ENCODE measurements around the gene PCNX4. TPM values are rescaled to one million over a fixed set of nuclear protein-coding genes. Genes with fewer than 3 reads are reported as not detected.

PCNX4 gene
- total RNA-seq, 4 donors from 2014 or later = 63.5 to 139 (median 85.4) TPM

DNA sequence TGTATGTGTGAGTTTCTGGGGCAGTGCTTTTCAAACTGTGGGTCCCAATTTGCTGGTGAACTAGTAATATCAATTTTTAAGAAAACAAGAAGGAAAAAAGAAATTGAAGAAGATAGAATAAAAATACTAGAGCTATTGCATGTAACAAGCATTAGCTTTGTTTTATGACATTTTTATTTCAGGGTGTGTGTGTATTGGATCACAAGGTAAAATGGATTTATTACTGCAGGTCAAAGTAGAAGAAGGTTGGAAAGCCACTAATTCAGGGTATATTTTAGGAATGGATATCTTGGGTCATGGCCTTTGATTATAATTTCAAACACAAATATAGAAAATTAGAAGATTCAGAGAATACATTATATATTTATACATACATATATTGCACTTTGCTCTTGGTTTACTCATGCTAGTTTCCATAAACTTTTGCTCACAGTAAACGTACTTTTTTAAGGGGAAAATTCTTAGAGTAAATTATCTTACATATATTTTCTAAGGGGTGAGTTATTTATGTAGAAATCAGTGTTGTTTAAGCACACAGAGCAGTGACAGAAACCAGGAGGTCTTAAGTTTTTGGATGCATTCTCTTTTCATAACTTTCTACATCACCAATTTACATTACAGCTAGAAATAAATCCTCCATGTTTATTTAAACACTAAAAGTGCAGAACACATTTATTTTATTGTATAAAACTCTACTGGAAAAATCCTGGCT lies 122.8 kb downstream of the PCNX4 start:
- DNase-seq = no peak
- 56 to 59% methylated on average over 1 of the region's 1 CpG for WGBS, 2 donors
- Histone ChIP-seq H3K4me3 (replicated peaks in 1 of 3) (no peak overlapping the region), H3K27me3 (no peaks in the 10 kb centered on the region), H3K27ac (no peak overlapping the region), H3K36me3 (no peaks in the 10 kb centered on the region), H3K9me3 (no peaks in the 10 kb centered on the region), H3K4me1 (no peaks in the 10 kb centered on the region)
- TF ChIP-seq, protein P1, sequence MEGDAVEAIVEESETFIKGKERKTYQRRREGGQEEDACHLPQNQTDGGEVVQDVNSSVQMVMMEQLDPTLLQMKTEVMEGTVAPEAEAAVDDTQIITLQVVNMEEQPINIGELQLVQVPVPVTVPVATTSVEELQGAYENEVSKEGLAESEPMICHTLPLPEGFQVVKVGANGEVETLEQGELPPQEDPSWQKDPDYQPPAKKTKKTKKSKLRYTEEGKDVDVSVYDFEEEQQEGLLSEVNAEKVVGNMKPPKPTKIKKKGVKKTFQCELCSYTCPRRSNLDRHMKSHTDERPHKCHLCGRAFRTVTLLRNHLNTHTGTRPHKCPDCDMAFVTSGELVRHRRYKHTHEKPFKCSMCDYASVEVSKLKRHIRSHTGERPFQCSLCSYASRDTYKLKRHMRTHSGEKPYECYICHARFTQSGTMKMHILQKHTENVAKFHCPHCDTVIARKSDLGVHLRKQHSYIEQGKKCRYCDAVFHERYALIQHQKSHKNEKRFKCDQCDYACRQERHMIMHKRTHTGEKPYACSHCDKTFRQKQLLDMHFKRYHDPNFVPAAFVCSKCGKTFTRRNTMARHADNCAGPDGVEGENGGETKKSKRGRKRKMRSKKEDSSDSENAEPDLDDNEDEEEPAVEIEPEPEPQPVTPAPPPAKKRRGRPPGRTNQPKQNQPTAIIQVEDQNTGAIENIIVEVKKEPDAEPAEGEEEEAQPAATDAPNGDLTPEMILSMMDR (IDR thresholded peaks at IDR 0.05) = no peak
- no peak for TF ChIP-seq POLR2A (IDR thresholded peaks at IDR 0.05)
- intact Hi-C loops (cut with DNase I) = no loop called here

DNA sequence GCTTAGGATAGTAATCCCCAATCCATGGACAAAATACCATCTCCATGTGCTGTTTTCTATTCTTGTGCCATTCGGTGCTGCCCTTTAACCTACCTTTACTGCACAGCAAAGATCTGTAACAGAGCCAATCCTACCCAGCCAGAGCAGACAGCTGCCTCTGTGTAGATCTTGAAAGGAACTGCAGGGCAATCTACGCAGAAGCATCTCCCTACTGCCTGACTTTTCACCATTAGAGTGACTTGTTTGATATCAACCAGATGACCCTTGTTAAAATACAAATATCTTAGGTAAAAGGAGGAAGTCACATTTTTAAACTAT lies 123.4 kb downstream of the PCNX4 start:
- no peaks in the 10 kb centered on the region for H3K9me3 ChIP-seq

DNA sequence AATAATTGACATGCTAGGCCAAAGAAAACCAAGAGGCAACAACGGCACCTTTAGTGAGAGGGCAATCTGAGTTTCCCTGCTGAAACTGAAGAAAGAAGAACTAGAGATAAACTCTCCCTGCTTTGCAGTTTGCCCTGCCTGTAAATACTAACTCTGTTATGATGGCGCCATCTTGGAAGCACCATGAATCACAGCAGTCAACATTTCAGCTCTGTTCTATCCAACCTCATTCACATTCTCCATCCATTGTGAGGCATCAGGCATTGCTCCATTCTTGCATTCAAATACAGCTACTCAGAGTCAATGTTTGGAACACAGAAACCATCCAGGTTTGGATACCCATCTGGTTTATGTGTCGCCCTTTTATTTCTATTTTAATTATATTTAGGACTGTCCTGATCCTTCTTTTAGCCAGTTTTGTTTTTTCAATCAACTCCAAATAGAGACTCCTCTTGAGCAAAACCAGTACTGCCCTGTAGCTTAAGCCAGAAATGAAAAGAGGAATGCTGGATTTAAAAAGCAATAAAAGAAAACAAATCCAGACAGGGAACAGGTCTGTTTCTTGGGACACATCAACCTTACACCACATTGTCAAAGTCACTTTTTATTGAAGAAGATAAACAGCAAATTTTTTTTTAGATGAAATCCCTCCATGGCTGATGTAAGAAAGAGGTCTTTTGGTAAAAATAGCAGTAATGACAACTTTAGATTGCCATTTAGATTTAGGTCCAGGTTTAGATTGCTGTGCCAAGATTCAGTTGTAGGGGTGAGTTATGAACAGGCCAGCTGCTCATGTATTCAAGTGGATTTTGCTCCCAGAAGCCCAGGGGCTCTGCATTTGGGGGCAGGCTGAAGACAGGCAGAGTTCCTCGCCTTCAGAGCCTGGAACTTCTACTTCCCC lies 124.0 kb downstream of the PCNX4 start:
- TF ChIP-seq, protein P1 (IDR thresholded peaks at IDR 0.05) = no peak
- TF ChIP-seq POLR2A (IDR thresholded peaks at IDR 0.05) = no peak
- intact Hi-C loops (cut with DNase I) = no loop called here
- WGBS, 2 donors = 89% methylated on average over 4 of the region's 4 CpGs
- H3K27ac ChIP-seq = no peak overlapping the region
- H3K4me1 ChIP-seq = no peaks in the 10 kb centered on the region
- H3K4me3 ChIP-seq (replicated peaks in 1 of 3) = no peak overlapping the region
- no peaks in the 10 kb centered on the region for H3K27me3 ChIP-seq
- no peaks in the 10 kb centered on the region for H3K9me3 ChIP-seq
- no peaks in the 10 kb centered on the region for H3K36me3 ChIP-seq
- no peak for DNase-seq

More for the DNA sequence above, 123.4 kb downstream of the PCNX4 start:
- no peaks in the 10 kb centered on the region for H3K4me1 ChIP-seq
- no peak overlapping the region for H3K4me3 ChIP-seq (replicated peaks in 1 of 3)
- intact Hi-C loops (cut with DNase I) = no loop called here
- no peak overlapping the region for H3K27ac ChIP-seq
- H3K36me3 ChIP-seq = no peaks in the 10 kb centered on the region
- TF ChIP-seq, protein P1 (IDR thresholded peaks at IDR 0.05) = no peak
- TF ChIP-seq POLR2A (IDR thresholded peaks at IDR 0.05) = no peak
- H3K27me3 ChIP-seq = no peaks in the 10 kb centered on the region
- DNase-seq = no peak
- WGBS, 2 donors = 85 to 87% methylated on average over 2 of the region's 2 CpGs

DNA sequence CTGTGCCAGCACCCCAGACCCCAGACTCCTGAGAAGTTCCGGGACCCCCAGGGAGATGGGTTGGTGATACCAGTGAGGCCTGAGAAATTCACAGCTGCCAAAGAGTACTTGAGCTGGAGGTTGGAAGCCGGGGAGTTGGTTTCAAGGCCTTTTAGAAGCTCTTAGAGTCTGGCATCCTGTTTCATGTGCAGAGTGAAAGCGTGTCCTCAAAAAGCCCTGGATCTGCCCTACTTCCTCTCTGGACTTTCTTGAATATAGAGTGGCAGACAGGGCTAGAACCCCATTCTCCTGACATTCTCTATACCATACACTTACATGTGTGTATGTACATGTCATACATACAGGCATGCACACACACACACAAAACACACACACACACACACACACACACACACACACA lies 126.0 kb downstream of the PCNX4 start:
- intact Hi-C loops (cut with DNase I) = no loop called here
- Histone ChIP-seq H3K36me3 (no peaks in the 10 kb centered on the region), H3K4me3 (replicated peaks in 1 of 3) (no peak overlapping the region), H3K9me3 (no peaks in the 10 kb centered on the region), H3K27me3 (no peaks in the 10 kb centered on the region), H3K4me1 (no peaks in the 10 kb centered on the region), H3K27ac (no peak overlapping the region)
- 29 to 57% methylated on average over 3 of the region's 3 CpGs for WGBS, 2 donors
- no peak for TF ChIP-seq POLR2A (IDR thresholded peaks at IDR 0.05)
- TF ChIP-seq, protein P1 (IDR thresholded peaks at IDR 0.05) = no peak
- DNase-seq = no peak

Other genes with a start within 250 kb of the PCNX4 start
- gene RTN1, start 221.1 kb upstream of the PCNX4 start, total RNA-seq = 10 to 100 TPM in 2 of 4 donors, 1 to 10 TPM in 2; 3.8 to 20.8 (median 9.6) TPM
- under 1 TPM in 2 of 4 donors, not detected in 2; under 0.01 to 0.11 TPM for gene LRRC9, start 171.8 kb upstream of the PCNX4 start, total RNA-seq
- 100 to 1,000 TPM; 151 to 245 (median 214) TPM for gene DHRS7, start 73.5 kb downstream of the PCNX4 start, total RNA-seq
- gene PPM1A, start 157.3 kb downstream of the PCNX4 start, total RNA-seq = 10 to 100 TPM; 41.9 to 65.8 (median 44.5) TPM

Measured in thyroid gland (tissue), 4 donors.